B cell (primary cell): Measurements from ENCODE around the gene DYNC2I2.

ENCODE experiments used
- EZH2 ChIP-seq: IDR thresholded peaks from 2 replicates; pipeline ENCODE4 v1.6.1; 2012; ENCODE audit warnings: borderline replicate concordance, low read depth, mild to moderate bottlenecking, moderate library complexity, low read length; ENCODE audit not compliant: insufficient read depth, poor library complexity, severe bottlenecking
- TF ChIP-seq, protein P1 (sequence below): fragments of 200-600 bp; IDR thresholded peaks from one replicate; pipeline ENCODE4 v1.8.0; 2022; ENCODE audit warnings: antibody characterized with exemption, mild to moderate bottlenecking

DNA sequence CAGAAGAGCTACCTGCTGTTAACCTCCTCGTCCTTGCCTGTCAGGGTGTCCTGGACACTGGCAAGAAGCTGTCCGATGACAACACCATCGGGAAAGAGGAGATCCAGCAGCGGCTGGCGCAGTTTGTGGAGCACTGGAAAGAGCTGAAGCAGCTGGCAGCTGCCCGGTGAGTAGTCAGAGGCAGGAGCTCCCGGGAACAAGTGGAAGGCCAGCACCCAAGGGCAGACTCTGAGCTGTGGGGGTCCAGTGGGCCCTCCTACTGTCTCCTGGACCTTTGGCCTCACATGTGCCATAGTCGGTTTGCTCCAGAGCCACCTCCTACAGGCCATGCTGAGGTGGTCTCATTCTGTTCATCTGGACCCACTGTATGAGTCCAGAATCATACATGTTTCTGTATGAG, 38.7 kb downstream of the DYNC2I2 start:
- TF ChIP-seq EZH2 = no peak
- TF ChIP-seq, protein P1, sequence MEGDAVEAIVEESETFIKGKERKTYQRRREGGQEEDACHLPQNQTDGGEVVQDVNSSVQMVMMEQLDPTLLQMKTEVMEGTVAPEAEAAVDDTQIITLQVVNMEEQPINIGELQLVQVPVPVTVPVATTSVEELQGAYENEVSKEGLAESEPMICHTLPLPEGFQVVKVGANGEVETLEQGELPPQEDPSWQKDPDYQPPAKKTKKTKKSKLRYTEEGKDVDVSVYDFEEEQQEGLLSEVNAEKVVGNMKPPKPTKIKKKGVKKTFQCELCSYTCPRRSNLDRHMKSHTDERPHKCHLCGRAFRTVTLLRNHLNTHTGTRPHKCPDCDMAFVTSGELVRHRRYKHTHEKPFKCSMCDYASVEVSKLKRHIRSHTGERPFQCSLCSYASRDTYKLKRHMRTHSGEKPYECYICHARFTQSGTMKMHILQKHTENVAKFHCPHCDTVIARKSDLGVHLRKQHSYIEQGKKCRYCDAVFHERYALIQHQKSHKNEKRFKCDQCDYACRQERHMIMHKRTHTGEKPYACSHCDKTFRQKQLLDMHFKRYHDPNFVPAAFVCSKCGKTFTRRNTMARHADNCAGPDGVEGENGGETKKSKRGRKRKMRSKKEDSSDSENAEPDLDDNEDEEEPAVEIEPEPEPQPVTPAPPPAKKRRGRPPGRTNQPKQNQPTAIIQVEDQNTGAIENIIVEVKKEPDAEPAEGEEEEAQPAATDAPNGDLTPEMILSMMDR = no peak
